ENCODE data around the gene SH3RF3. TPM values are rescaled to one million over a fixed set of nuclear protein-coding genes. Genes with fewer than 3 reads are reported as not detected.

SH3RF3 gene
- total RNA-seq, 1 experiment from 2014 or later: 4.9 TPM

GRCh38 chr2:109330056-109330455 lies 201.1 kb downstream of the SH3RF3 start:
- TF ChIP-seq POLR2AphosphoS5 (IDR thresholded peaks at IDR 0.05; ENCODE audit: low read depth, low read length) (no peak), TCF7L2 (IDR thresholded peaks at IDR 0.05; ENCODE audit: low read depth, low read length) (no peak), SIN3A (IDR thresholded peaks at IDR 0.05; ENCODE audit: borderline replicate concordance, insufficient read depth, low read depth, low read length) (no peak)
- TF ChIP-seq, protein P1, sequence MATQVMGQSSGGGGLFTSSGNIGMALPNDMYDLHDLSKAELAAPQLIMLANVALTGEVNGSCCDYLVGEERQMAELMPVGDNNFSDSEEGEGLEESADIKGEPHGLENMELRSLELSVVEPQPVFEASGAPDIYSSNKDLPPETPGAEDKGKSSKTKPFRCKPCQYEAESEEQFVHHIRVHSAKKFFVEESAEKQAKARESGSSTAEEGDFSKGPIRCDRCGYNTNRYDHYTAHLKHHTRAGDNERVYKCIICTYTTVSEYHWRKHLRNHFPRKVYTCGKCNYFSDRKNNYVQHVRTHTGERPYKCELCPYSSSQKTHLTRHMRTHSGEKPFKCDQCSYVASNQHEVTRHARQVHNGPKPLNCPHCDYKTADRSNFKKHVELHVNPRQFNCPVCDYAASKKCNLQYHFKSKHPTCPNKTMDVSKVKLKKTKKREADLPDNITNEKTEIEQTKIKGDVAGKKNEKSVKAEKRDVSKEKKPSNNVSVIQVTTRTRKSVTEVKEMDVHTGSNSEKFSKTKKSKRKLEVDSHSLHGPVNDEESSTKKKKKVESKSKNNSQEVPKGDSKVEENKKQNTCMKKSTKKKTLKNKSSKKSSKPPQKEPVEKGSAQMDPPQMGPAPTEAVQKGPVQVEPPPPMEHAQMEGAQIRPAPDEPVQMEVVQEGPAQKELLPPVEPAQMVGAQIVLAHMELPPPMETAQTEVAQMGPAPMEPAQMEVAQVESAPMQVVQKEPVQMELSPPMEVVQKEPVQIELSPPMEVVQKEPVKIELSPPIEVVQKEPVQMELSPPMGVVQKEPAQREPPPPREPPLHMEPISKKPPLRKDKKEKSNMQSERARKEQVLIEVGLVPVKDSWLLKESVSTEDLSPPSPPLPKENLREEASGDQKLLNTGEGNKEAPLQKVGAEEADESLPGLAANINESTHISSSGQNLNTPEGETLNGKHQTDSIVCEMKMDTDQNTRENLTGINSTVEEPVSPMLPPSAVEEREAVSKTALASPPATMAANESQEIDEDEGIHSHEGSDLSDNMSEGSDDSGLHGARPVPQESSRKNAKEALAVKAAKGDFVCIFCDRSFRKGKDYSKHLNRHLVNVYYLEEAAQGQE (IDR thresholded peaks at IDR 0.05; ENCODE audit: insufficient read depth in 1 of 2, low read depth in 2 of 2, low read length in 1 of 2): no peak
- TF ChIP-seq, protein P2, sequence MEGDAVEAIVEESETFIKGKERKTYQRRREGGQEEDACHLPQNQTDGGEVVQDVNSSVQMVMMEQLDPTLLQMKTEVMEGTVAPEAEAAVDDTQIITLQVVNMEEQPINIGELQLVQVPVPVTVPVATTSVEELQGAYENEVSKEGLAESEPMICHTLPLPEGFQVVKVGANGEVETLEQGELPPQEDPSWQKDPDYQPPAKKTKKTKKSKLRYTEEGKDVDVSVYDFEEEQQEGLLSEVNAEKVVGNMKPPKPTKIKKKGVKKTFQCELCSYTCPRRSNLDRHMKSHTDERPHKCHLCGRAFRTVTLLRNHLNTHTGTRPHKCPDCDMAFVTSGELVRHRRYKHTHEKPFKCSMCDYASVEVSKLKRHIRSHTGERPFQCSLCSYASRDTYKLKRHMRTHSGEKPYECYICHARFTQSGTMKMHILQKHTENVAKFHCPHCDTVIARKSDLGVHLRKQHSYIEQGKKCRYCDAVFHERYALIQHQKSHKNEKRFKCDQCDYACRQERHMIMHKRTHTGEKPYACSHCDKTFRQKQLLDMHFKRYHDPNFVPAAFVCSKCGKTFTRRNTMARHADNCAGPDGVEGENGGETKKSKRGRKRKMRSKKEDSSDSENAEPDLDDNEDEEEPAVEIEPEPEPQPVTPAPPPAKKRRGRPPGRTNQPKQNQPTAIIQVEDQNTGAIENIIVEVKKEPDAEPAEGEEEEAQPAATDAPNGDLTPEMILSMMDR (IDR thresholded peaks at IDR 0.05): no peak
- ChIA-PET CTCF (no interaction called here), POLR2A (no interaction called here)
- in situ Hi-C loops (cut with HindIII; ENCODE audit: low pct_unique_long_range_greater_than_20kb, low sequenced_read_pairs): no loop called here
- Histone ChIP-seq H3K4me1 (ENCODE audit: control insufficient read depth, insufficient read depth, low read length) (peaks cover 12% of the 10 kb centered on the region), H3K27ac (ENCODE audit: low read length) (no peak overlapping the region), H3K4me3 (ENCODE audit: low read depth in 2 of 2, low read length in 2 of 2) (no peak overlapping the region), H3K27me3 (ENCODE audit: control insufficient read depth, insufficient read depth, low read length) (0 out of 2 replicates have a peak, but pooled peaks cover 2% of the 10 kb centered on the region), H3K9me3 (ENCODE audit: control insufficient read depth, insufficient read depth, low read depth, low read length) (no peaks in the 10 kb centered on the region), H3K36me3 (ENCODE audit: control insufficient read depth, insufficient read depth, low read length) (no peaks in the 10 kb centered on the region)
- intact Hi-C loops (cut with micrococcal nuclease; ENCODE audit: unreplicated experiment): no loop called here
- DNase-seq (ENCODE audit: low read depth, low spot score) (no peak), ATAC-seq (no peak)
- no TSS peak for BruUV-seq (replicated peaks)

DNA sequence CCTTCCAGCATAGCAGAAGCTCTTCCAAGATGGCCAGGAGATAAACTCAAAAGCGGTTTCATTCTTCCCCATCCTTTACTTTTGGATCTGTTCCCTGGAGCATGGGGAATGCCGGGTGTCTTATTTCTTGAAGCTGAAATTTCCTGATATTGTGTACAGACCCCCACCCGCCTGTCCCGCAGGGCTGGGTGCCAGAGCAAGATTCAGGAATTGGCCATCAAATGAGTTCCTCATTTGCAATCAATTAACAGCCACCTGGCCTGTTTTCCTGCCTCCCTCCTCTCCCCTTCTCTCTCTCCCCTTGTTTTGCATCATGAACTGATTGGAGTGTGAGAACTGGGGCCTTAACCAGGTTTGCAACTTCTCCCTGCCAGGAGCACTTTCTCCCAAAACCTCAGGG lies 202.1 kb downstream of the SH3RF3 start:
- no TSS peak for BruUV-seq (replicated peaks)
- in situ Hi-C loops (cut with HindIII; ENCODE audit: low pct_unique_long_range_greater_than_20kb, low sequenced_read_pairs) (no loop called here), intact Hi-C loops (cut with micrococcal nuclease; ENCODE audit: unreplicated experiment) (no loop called here)

More for the DNA sequence above, 202.1 kb downstream of the SH3RF3 start:
- ATAC-seq: no peak
- Histone ChIP-seq H3K4me1 (ENCODE audit: control insufficient read depth, insufficient read depth, low read length) (peaks cover 12% of the 10 kb centered on the region), H3K27me3 (ENCODE audit: control insufficient read depth, insufficient read depth, low read length) (0 out of 2 replicates have a peak, but pooled peaks cover 2% of the 10 kb centered on the region), H3K4me3 (ENCODE audit: low read depth in 2 of 2, low read length in 2 of 2) (no peak overlapping the region), H3K27ac (ENCODE audit: low read length) (no peak overlapping the region), H3K9me3 (ENCODE audit: control insufficient read depth, insufficient read depth, low read depth, low read length) (no peaks in the 10 kb centered on the region), H3K36me3 (ENCODE audit: control insufficient read depth, insufficient read depth, low read length) (no peaks in the 10 kb centered on the region)
- no peak for TF ChIP-seq SIN3A (IDR thresholded peaks at IDR 0.05; ENCODE audit: borderline replicate concordance, insufficient read depth, low read depth, low read length)
- TF ChIP-seq, protein P1 (IDR thresholded peaks at IDR 0.05; ENCODE audit: insufficient read depth in 1 of 2, low read depth in 2 of 2, low read length in 1 of 2): no peak
- TF ChIP-seq POLR2AphosphoS5 (IDR thresholded peaks at IDR 0.05; ENCODE audit: low read depth, low read length): no peak
- no peak for TF ChIP-seq TCF7L2 (IDR thresholded peaks at IDR 0.05; ENCODE audit: low read depth, low read length)
- TF ChIP-seq, protein P2 (IDR thresholded peaks at IDR 0.05): no peak
- ChIA-PET CTCF (no interaction called here), POLR2A (no interaction called here)
- DNase-seq (ENCODE audit: low read depth, low spot score): no peak

Measured in Panc1 (cell line).